ENCODE data around the gene PRR5.

GRCh38 chr22:44658311-44658953, 43.6 kb upstream of the PRR5 start:
- no peak for TF ChIP-seq CTCF (conservative IDR thresholded peaks at IDR 0.05; ENCODE audit: low read length)
- no peak for TF ChIP-seq EZH2phosphoT487 (IDR thresholded peaks at IDR 0.05; ENCODE audit: borderline replicate concordance, low read depth, low read length)
